Measurements from ENCODE around the gene NFIB.

DNA sequence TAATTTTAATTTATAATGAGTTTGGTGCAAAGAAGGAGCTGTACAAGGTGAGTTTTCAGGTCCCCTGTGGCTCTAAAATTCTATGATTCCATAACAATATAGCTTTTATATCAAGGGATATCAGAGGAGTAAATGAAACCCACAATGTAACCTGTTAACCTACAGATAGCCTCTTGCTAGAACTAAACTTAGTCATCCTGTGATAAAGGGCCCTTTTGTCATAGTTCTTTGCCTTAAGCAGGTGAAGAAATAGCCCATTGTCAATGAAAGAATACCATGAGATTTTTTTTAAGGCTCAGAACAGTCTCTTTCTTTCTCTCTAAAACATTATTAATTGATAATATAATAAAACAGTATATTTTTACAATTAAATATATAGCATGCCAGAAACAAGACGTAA is 127.8 kb downstream of the NFIB start:
- TF ChIP-seq LEF1 (IDR thresholded peaks at IDR 0.05; ENCODE audit: borderline replicate concordance) (no peak), SP1 (IDR thresholded peaks at IDR 0.05) (no peak), ZNF384 (IDR thresholded peaks at IDR 0.05) (no peak)
- TF ChIP-seq, protein P1, sequence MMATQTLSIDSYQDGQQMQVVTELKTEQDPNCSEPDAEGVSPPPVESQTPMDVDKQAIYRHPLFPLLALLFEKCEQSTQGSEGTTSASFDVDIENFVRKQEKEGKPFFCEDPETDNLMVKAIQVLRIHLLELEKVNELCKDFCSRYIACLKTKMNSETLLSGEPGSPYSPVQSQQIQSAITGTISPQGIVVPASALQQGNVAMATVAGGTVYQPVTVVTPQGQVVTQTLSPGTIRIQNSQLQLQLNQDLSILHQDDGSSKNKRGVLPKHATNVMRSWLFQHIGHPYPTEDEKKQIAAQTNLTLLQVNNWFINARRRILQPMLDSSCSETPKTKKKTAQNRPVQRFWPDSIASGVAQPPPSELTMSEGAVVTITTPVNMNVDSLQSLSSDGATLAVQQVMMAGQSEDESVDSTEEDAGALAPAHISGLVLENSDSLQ (IDR thresholded peaks at IDR 0.05), result no peak

All from HEK293T (cell line).